H9 (cell line): ENCODE results near the gene FOXF1. TPM values are rescaled to one million over a fixed set of nuclear protein-coding genes. Genes with fewer than 3 reads are reported as not detected.
A peak's percentile ranks its signal among the peaks of the same experiment; 100 is the strongest.

Experiments used
- DNase-seq: peaks from one replicate; pipeline ENCODE4 v3.0.0-alpha.2; 2017
- H2AFZ ChIP-seq: one replicate; pipeline ENCODE4 v1.6.1; 2013; ENCODE audit warnings: mild to moderate bottlenecking, low read length, control low read depth, moderate library complexity
- H2AK5ac ChIP-seq: 2 replicates; pipeline ENCODE4 v1.6.1; 2013; ENCODE audit warnings: low read length, control low read depth, mixed read lengths; ENCODE audit not compliant: insufficient read length
- H2BK120ac ChIP-seq: one replicate; pipeline ENCODE4 v1.6.1; 2013; ENCODE audit warnings: low read depth, mild to moderate bottlenecking, low read length, control low read depth, inconsistent platforms; ENCODE audit not compliant: poor library complexity, severe bottlenecking
- H2BK12ac ChIP-seq: 2 replicates; pipeline ENCODE4 v1.6.1; 2013; ENCODE audit warnings: low read length, control low read depth, mixed read lengths, low read depth; ENCODE audit not compliant: insufficient read length
- H2BK15ac ChIP-seq: 2 replicates; pipeline ENCODE4 v1.6.1; 2013; ENCODE audit warnings: low read depth, low read length, control low read depth
- H2BK20ac ChIP-seq: one replicate; pipeline ENCODE4 v1.6.1; 2013; ENCODE audit warnings: low read depth, mild to moderate bottlenecking, low read length, control low read depth, inconsistent platforms; ENCODE audit not compliant: poor library complexity, severe bottlenecking
- H2BK5ac ChIP-seq: 2 replicates; pipeline ENCODE4 v1.6.1; 2013; ENCODE audit warnings: low read length, control low read depth, mixed read lengths; ENCODE audit not compliant: insufficient read length
- H3K14ac ChIP-seq: 2 replicates; pipeline ENCODE4 v1.6.1; 2013; ENCODE audit warnings: low read length, control low read depth; ENCODE audit not compliant: insufficient read depth
- H3K18ac ChIP-seq: 2 replicates; pipeline ENCODE4 v1.6.1; 2013; ENCODE audit warnings: low read depth, mild to moderate bottlenecking, mixed read lengths, low read length, control low read depth; ENCODE audit not compliant: insufficient read length
- H3K23ac ChIP-seq: 2 replicates; pipeline ENCODE4 v1.6.1; 2013; ENCODE audit warnings: low read length, control low read depth, mixed read lengths, low read depth; ENCODE audit not compliant: insufficient read length
- H3K23me2 ChIP-seq: 2 replicates; pipeline ENCODE4 v1.6.1; 2013; ENCODE audit warnings: low read depth, mild to moderate bottlenecking, mixed read lengths, low read length, control low read depth; ENCODE audit not compliant: insufficient read length, poor library complexity, severe bottlenecking
- H3K27ac ChIP-seq: 2 replicates; pipeline ENCODE4 v1.5.1; 2013; ENCODE audit warnings: low read length, control low read depth, mixed read lengths, low read depth; ENCODE audit not compliant: insufficient read length
- H3K27me3 ChIP-seq: 2 replicates; pipeline ENCODE4 v1.6.1; 2013; ENCODE audit warnings: low read length, control low read depth, inconsistent platforms; ENCODE audit not compliant: insufficient read depth
- H3K4ac ChIP-seq: 2 replicates; pipeline ENCODE4 v1.6.1; 2013; ENCODE audit warnings: low read depth, mild to moderate bottlenecking, control low read depth, inconsistent platforms, low read length, moderate library complexity
- H3K4me1 ChIP-seq: 2 replicates; pipeline ENCODE4 v1.6.1; 2013; ENCODE audit warnings: low read length, control low read depth, inconsistent platforms; ENCODE audit not compliant: insufficient read depth
- H3K4me2 ChIP-seq: 2 replicates; pipeline ENCODE4 v1.6.1; 2013; ENCODE audit warnings: low read length, control low read depth, mixed read lengths; ENCODE audit not compliant: insufficient read length, insufficient read depth
- H3K56ac ChIP-seq: 2 replicates; pipeline ENCODE4 v1.6.1; 2013; ENCODE audit warnings: low read depth, mild to moderate bottlenecking, mixed read lengths, low read length, control low read depth; ENCODE audit not compliant: insufficient read length
- H3K79me1 ChIP-seq: 2 replicates; pipeline ENCODE4 v1.6.1; 2013; ENCODE audit warnings: low read depth, mild to moderate bottlenecking, moderate library complexity, low read length, control low read depth, inconsistent platforms; ENCODE audit not compliant: insufficient read depth, poor library complexity, severe bottlenecking
- H3K79me2 ChIP-seq: 2 replicates; pipeline ENCODE4 v1.6.1; 2013; ENCODE audit warnings: low read length, control low read depth, inconsistent platforms; ENCODE audit not compliant: insufficient read depth
- H3K9ac ChIP-seq: 2 replicates; pipeline ENCODE4 v1.6.1; 2013; ENCODE audit warnings: low read length, control low read depth, mixed read lengths; ENCODE audit not compliant: insufficient read length; ENCODE audit errors: extremely low read depth
- H3K9me3 ChIP-seq: one replicate; pipeline ENCODE4 v1.6.1; 2013; ENCODE audit warnings: low read depth, low read length, inconsistent platforms; ENCODE audit not compliant: control insufficient read depth
- H3T11ph ChIP-seq: one replicate; pipeline ENCODE4 v1.6.1; 2013; ENCODE audit warnings: mild to moderate bottlenecking, low read length, control low read depth, inconsistent platforms
- H4K20me1 ChIP-seq: one replicate; pipeline ENCODE4 v1.6.1; 2013; ENCODE audit not compliant: control insufficient read depth, insufficient read length, insufficient read depth
- H4K5ac ChIP-seq: 2 replicates; pipeline ENCODE4 v1.6.1; 2013; ENCODE audit warnings: low read depth, mild to moderate bottlenecking, mixed read lengths, low read length, control low read depth; ENCODE audit not compliant: insufficient read length
- H4K8ac ChIP-seq: replicated peaks from 2 replicates; pipeline ENCODE4 v1.6.1; 2013; ENCODE audit warnings: low read length, control low read depth, mixed read lengths, low read depth; ENCODE audit not compliant: insufficient read length
- H4K91ac ChIP-seq: 2 replicates; pipeline ENCODE4 v1.6.1; 2013; ENCODE audit warnings: low read depth, mild to moderate bottlenecking, moderate library complexity, mixed read lengths, low read length, control low read depth; ENCODE audit not compliant: insufficient read length
- H3K27ac Mint-ChIP-seq, 3 experiments: 2 replicates in 2 of 3; 3 replicates in 1 of 3; pipeline ENCODE4 v1.8.0; 2020 to 2021; ENCODE audit warnings: mixed read lengths in 3 of 3, mild to moderate bottlenecking in 1 of 3, moderate library complexity in 1 of 3
- H3K27me3 Mint-ChIP-seq: 2 replicates; pipeline ENCODE4 v1.8.0; 2021; ENCODE audit warnings: low read depth, mild to moderate bottlenecking, moderate library complexity, mixed read lengths
- H3K36me3 Mint-ChIP-seq, 3 experiments: 2 replicates in 2 of 3; 3 replicates in 1 of 3; pipeline ENCODE4 v1.8.0; 2020 to 2021; ENCODE audit warnings: low read depth in 3 of 3, mixed read lengths in 3 of 3; ENCODE audit not compliant: insufficient read depth in 1 of 3
- H3K4me1 Mint-ChIP-seq, 2 experiments: 2 replicates each; pipeline ENCODE4 v1.8.0; 2020; ENCODE audit warnings: mixed read lengths in 2 of 2
- H3K4me3 Mint-ChIP-seq, 2 experiments: 2 replicates in 1 of 2; 3 replicates in 1 of 2; pipeline ENCODE4 v1.8.0; 2020 to 2021; ENCODE audit warnings: mild to moderate bottlenecking in 2 of 2, mixed read lengths in 2 of 2, moderate library complexity in 1 of 2
- H3K9me3 Mint-ChIP-seq, 2 experiments: 2 replicates in 1 of 2; 3 replicates in 1 of 2; pipeline ENCODE4 v1.8.0; 2020; ENCODE audit warnings: mild to moderate bottlenecking in 2 of 2, mixed read lengths in 2 of 2, moderate library complexity in 1 of 2
- CTCF ChIP-seq: fragments of 200-600 bp; sonication (generic); conservative IDR thresholded peaks from 3 replicates; pipeline ENCODE4 v1.8.0; 2021; ENCODE audit warnings: antibody characterized with exemption, mild to moderate bottlenecking
- WGBS: extraction: QIAGEN DNeasy Blood & Tissue Kit; methylation state at CpG from one replicate; pipeline ENCODE4 v1.1.7; 2013; ENCODE audit warnings: missing lambda C conversion rate, low lambda C conversion rate, mixed read lengths; ENCODE audit not compliant: insufficient read length; ENCODE audit errors: extremely low coverage; 5-methylcytosine and 5-hydroxymethylcytosine counted together
- total RNA-seq: library from RNA; stranded (reverse); gene quantifications from 2 replicates; pipeline ENCODE4 v1.2.1, GENCODE V29; 2021

FOXF1 gene
- total RNA-seq, 1 experiment from 2014 or later, result not detected

GRCh38 chr16:86554599-86554916 is 44.2 kb downstream of the FOXF1 start:
- Histone ChIP-seq H3K79me2 (no peaks in the 10 kb centered on the region), H4K20me1 (no peaks in the 10 kb centered on the region), H3T11ph (no peak overlapping the region), H4K91ac (no peak overlapping the region), H2AK5ac (no peak overlapping the region), H2BK20ac (no peak overlapping the region), H2BK5ac (no peak overlapping the region), H2AFZ (no peak overlapping the region), H3K4me2 (peak overlapping the region; percentile 76), H3K4ac (no peak overlapping the region; the same call in 1 of the 2 replicates), H3K27me3 (no peaks in the 10 kb centered on the region), H3K4me1 (no peaks in the 10 kb centered on the region), H3K23me2 (peaks cover 6% of the 10 kb centered on the region), H2BK15ac (no peak overlapping the region), H3K14ac (peak overlapping the region; percentile 88), H3K27ac (no peak overlapping the region), H3K18ac (peak overlapping the region; percentile 88), H3K9me3 (no peaks in the 10 kb centered on the region), H4K5ac (no peak overlapping the region), H3K23ac (no peak overlapping the region), H3K79me1 (no peaks in the 10 kb centered on the region), H3K56ac (no peak overlapping the region), H4K8ac (no peak overlapping the region), H2BK120ac (peak overlapping the region; percentile 92), H3K9ac (peak overlapping the region; percentile 72), H2BK12ac (no peak overlapping the region)
- DNase-seq, result no peak
- no peaks in the 10 kb centered on the region; the same call in none of the 2 replicates for H3K27me3 Mint-ChIP-seq
- H3K36me3 Mint-ChIP-seq, result no peaks in the 10 kb centered on the region
- peak overlapping the region; percentile 68 to 96 (median 95); a peak in 4 of 7 replicates for H3K27ac Mint-ChIP-seq
- no CpG with 5 or more reads among the region's 10 CpGs for WGBS
- no peak for TF ChIP-seq CTCF
- H3K4me3 Mint-ChIP-seq, result peak overlapping the region; percentile 83 to 89
- no peaks in the 10 kb centered on the region; a peak in 1 of 5 replicates for H3K9me3 Mint-ChIP-seq
- peaks cover 0 to 11% of the 10 kb centered on the region in 2 experiments; a peak in 2 of 4 replicates for H3K4me1 Mint-ChIP-seq
